ENCODE data around the gene VPS13D. TPM values are rescaled to one million over a fixed set of nuclear protein-coding genes. Genes with fewer than 3 reads are reported as not detected.

The VPS13D gene
- total and polyA plus RNA-seq, 10 of the 15 experiments (the other 5 are each of a cell fraction or from before 2014, with no cell fraction given) = 1.4 to 16.9 (median 8.5) TPM

DNA sequence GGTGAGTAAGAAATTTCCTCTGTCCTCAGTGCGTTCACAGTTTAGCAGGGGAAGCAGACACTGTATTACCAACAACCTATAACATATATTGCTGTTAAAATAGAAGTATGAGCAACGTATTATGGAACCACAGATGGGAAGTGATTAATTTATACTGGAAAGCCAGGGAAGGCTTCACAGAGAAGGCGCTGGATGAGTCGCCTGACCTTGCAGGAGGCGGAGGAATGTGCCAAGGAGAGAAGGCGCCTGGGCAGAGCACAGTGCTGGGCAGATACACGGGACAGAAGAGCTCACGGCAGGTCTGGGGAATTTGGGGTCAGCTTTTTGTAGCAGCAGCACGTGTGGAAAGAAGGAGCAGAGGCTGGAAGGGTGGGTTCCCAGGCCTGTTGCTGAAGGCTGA, 271.8 kb downstream of the VPS13D start:
- no peaks in the 10 kb centered on the region for H3K9me3 ChIP-seq (replicated peaks; ENCODE audit: control insufficient read depth, insufficient read depth, low read length)
- no peaks in the 10 kb centered on the region for H3K79me2 ChIP-seq (ENCODE audit: control insufficient read depth, insufficient read depth, low read length)
- no peak overlapping the region for H3K27ac ChIP-seq (ENCODE audit: control insufficient read depth, insufficient read depth)
- intact Hi-C loops (cut with micrococcal nuclease; ENCODE audit: unreplicated experiment) = no loop called here
- H3K4me2 ChIP-seq (ENCODE audit: control insufficient read depth, insufficient read depth) = no peak overlapping the region
- SMC1A ChIA-PET (ENCODE audit: uncharacterized antibody, unreplicated experiment) = no interaction called here
- TF ChIP-seq RAD51 (IDR thresholded peaks at IDR 0.05) (no peak), BMI1 (IDR thresholded peaks at IDR 0.05; ENCODE audit: borderline replicate concordance) (no peak), RFX5 (IDR thresholded peaks at IDR 0.05; ENCODE audit: low read depth, low read length) (no peak), KDM1A (IDR thresholded peaks at IDR 0.05; ENCODE audit: borderline replicate concordance) (no peak)
- TF ChIP-seq, protein P1, sequence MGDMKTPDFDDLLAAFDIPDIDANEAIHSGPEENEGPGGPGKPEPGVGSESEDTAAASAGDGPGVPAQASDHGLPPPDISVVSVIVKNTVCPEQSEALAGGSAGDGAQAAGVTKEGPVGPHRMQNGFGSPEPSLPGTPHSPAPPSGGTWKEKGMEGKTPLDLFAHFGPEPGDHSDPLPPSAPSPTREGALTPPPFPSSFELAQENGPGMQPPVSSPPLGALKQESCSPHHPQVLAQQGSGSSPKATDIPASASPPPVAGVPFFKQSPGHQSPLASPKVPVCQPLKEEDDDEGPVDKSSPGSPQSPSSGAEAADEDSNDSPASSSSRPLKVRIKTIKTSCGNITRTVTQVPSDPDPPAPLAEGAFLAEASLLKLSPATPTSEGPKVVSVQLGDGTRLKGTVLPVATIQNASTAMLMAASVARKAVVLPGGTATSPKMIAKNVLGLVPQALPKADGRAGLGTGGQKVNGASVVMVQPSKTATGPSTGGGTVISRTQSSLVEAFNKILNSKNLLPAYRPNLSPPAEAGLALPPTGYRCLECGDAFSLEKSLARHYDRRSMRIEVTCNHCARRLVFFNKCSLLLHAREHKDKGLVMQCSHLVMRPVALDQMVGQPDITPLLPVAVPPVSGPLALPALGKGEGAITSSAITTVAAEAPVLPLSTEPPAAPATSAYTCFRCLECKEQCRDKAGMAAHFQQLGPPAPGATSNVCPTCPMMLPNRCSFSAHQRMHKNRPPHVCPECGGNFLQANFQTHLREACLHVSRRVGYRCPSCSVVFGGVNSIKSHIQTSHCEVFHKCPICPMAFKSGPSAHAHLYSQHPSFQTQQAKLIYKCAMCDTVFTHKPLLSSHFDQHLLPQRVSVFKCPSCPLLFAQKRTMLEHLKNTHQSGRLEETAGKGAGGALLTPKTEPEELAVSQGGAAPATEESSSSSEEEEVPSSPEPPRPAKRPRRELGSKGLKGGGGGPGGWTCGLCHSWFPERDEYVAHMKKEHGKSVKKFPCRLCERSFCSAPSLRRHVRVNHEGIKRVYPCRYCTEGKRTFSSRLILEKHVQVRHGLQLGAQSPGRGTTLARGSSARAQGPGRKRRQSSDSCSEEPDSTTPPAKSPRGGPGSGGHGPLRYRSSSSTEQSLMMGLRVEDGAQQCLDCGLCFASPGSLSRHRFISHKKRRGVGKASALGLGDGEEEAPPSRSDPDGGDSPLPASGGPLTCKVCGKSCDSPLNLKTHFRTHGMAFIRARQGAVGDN (IDR thresholded peaks at IDR 0.05) = no peak
- in situ Hi-C loops (cut with MboI) = no loop called here
- CTCF ChIA-PET = no interaction called here
- no peaks in the 10 kb centered on the region for H3K27me3 ChIP-seq (replicated peaks in 1 of 2; ENCODE audit: control insufficient read depth in 2 of 2, insufficient read depth in 2 of 2, low read length in 1 of 2)
- no peak overlapping the region for H3K4me3 ChIP-seq
- H2AFZ ChIP-seq (ENCODE audit: control insufficient read depth, low read depth, low read length) = no peak overlapping the region
- no peaks in the 10 kb centered on the region for H4K20me1 ChIP-seq (ENCODE audit: control insufficient read depth, insufficient read depth)
- POLR2A ChIA-PET = no interaction called here
- peaks cover 0 to 7% of the 10 kb centered on the region in 2 experiments; a peak in 1 of 4 replicates for H3K36me3 ChIP-seq (ENCODE audit: control insufficient read depth in 2 of 2, insufficient read depth in 2 of 2, low read length in 1 of 2)
- FAIRE-seq (no peak), ATAC-seq (no peak), DNase-seq (ENCODE audit: low read depth, low spot score) (no peak)
- RAD21 ChIA-PET (ENCODE audit: unreplicated experiment) = no interaction called here
- 84% methylated on average over 9 of the region's 9 CpGs for WGBS (ENCODE audit: insufficient coverage, insufficient replicate concordance, low lambda C conversion rate, missing lambda C conversion rate)
- no peak overlapping the region for H3K9ac ChIP-seq (ENCODE audit: control insufficient read depth, insufficient read depth, low read length)
- no TSS peak for BruUV-seq (replicated peaks)
- H3K4me1 ChIP-seq (ENCODE audit: control insufficient read depth, insufficient read depth, low read length) = no peaks in the 10 kb centered on the region
